ENCODE results near the gene HACD2. TPM values are rescaled to one million over a fixed set of nuclear protein-coding genes. Genes with fewer than 3 reads are reported as not detected.

HACD2 gene, protein sequence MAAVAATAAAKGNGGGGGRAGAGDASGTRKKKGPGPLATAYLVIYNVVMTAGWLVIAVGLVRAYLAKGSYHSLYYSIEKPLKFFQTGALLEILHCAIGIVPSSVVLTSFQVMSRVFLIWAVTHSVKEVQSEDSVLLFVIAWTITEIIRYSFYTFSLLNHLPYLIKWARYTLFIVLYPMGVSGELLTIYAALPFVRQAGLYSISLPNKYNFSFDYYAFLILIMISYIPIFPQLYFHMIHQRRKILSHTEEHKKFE
- total RNA-seq = 10 to 100 TPM; 50.9 to 72.9 (median 58.4) TPM

GRCh38 chr3:123584988-123585937, at the start of gene HACD2:
Gene HACD2 (minus strand): TSS chr3:123585053. CDS start chr3:123585027, 26 bp downstream.
- no peak for TF ChIP-seq CTCF (IDR thresholded peaks at IDR 0.05; ENCODE audit: low read depth)

GRCh38 chr3:123634149-123635051, 49.5 kb upstream of the HACD2 start:
- TF ChIP-seq CTCF (IDR thresholded peaks at IDR 0.05; ENCODE audit: low read depth) = no peak

- no peak for TF ChIP-seq CTCF (IDR thresholded peaks at IDR 0.05; ENCODE audit: low read depth)
These were observed 48.7 kb upstream of the HACD2 start for GRCh38 chr3:123633530-123633929.

DNA sequence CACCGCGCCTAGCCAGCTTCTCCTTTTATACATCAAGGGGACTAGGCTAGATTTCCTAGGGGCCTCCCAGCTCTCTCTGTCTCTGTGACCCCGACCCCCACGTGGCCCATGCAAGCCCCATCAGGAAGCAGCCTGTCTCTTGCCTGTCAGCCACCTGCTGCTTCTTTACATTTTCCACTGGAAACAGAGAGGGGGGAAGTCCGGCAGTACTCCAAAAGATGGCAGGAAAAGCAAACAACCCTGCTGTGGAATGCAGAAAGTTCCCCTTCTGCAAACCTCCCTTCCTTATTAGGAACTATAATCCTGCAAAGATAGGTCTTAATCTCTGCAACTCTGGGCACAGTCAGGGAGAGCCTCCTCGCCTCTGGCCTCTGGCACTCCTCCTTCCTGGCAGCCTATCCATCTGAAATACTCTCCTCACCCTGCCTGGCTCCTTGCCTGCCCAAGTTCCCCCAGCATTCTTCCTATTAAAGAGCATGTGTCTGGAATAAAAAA, 47.4 kb upstream of the HACD2 start:
- no peak for TF ChIP-seq CTCF (IDR thresholded peaks at IDR 0.05; ENCODE audit: low read depth)

DNA sequence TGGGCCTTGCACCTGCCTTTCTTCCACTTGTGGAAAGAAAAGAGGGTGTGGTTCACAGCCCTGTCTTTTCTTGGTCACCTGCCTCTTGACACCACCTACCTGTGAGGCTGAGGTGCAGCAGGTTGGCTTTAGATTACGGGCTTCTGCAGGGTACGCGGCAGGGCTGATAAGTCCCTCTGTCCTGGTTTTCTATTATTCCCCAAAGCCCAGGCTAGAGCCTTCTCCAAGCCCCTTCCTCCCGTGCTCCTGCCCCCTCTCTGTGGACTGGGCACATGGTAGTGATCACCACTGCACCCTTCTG, 44.8 kb upstream of the HACD2 start:
- no peak for TF ChIP-seq CTCF (IDR thresholded peaks at IDR 0.05; ENCODE audit: low read depth)

DNA sequence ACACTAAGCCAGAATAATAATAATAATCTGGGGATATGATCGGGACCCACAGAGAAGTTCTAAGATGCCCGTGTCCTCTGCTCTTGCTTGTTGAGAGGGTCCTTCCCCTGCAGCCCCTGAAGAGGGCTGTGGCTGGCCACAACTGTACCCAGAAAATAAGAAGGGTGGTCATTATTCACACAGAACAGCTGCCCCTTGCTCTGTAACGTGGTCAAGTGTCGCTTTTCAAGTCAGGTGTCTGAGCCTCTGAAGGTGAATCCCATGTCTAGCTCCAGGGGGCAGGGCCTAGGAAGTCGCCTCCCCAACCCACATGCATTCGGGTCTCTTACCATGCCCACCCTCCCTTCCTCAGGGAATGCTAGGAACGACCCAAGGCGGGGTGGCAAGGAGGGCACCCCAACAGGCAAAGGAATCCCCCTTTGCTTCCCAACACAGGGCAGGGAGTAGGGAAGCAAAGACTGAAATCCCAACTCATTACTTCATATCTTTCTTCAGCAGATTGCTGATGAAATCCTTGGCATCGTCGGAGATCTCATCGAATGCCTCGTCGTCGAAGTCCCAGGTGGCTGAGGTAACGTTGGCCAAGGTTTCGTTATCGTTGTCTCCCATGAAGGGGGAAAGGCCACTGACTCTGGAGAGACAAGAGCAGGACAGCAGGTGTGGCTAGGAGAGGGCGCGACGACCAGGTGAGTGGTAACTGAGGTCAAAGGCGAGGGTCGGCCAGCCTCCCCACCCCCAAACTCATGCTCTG, 44.3 kb upstream of the HACD2 start:
- TF ChIP-seq CTCF (IDR thresholded peaks at IDR 0.05; ENCODE audit: low read depth) = no peak

Measured in subcutaneous adipose tissue (tissue), 4 donors.